Measurements from ENCODE around the gene MLST8. TPM values are rescaled to one million over a fixed set of nuclear protein-coding genes. Genes with fewer than 3 reads are reported as not detected.

The MLST8 gene
- total RNA-seq, 1 experiment from 2014 or later: 26.5 TPM

DNA sequence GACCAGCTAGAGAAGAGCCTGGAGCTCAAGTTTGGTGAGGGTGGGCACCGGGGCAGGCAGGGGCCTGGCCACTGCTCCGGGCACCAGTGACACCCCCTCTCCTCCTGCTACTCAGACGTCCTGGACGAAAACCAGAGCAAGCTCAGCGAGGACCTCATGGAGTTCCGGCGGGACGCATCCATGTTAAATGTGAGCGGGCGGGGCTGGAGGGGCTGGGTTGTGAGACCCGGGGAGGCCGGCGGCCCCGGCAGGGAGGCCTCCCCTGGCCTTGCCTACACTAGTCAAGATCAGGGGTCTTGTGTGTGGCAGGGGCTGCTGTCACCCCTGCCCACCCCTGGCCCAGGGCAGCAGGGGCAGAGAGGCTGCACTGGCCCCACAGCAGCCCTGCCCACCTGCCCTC lies 31.9 kb upstream of the MLST8 start:
- DNase-seq (ENCODE audit: low read depth): no peak

DNA sequence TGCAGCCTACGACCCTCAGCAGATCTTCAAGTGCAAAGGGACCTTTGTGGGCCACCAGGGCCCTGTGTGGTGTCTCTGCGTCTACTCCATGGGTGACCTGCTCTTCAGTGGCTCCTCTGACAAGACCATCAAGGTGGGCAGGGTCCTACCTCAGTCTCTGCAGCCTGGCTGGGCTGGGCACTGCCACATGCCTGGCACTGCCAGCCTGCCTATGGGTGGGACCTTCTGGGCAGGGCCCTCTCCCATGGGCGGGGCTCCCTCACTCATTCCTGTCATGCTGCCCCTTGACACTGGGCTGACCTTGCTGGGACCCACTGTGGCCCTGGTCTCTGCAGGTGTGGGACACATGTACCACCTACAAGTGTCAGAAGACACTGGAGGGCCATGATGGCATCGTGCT lies 31.3 kb upstream of the MLST8 start:
- DNase-seq (ENCODE audit: low read depth): no peak

DNA sequence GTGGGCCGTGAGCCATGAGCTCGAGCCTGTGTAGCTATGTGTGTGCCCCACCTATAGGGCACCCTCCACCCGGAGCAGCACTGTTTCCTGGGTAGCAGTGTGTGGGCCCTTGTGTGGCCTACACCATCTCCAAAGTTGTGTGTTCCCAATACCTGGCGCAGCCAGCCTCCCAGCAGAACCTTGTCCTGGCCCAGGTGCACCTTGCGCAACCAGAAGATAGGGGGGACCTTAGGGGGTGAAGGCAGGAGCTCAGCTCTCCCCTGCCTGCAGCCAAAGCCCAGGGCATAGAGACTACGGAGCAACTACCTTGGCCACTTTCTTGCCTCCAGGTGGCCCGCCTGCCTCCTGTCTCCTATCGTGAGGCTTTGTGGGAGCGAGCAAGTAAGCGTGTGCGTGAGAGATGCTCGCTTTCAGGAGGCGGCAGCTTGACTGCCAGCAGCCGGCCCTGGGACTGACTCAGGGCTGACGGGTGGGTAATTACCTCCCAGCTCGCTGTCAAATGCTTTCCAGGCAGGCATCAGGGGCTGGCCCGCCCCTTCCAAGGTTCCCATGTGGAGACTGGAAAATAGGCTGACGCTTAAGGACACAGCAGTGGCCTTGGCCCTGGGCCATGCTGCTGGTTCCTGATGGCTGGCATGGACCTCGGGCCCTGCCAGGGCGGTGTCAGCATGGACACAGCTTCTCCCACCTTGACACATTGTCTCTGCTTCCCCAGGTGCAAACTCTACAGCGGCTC lies 30.7 kb upstream of the MLST8 start:
- no peak for DNase-seq (ENCODE audit: low read depth)

DNA sequence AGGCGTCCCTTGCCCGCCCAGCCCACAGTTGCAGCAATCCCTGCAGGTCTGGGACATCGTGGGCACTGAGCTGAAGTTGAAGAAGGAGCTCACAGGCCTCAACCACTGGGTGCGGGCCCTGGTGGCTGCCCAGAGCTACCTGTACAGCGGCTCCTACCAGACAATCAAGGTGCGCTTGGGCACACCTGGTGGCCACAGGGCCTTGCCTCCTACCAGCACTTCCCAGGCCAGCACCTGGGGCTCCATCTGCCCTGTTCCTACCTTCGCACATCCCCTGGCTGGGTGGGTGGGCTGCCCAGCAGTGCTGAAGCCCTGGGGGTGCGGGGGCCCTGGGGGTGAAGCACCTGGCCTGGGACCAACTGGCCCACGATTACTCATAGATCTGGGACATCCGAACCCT lies 29.8 kb upstream of the MLST8 start:
- no peak for DNase-seq (ENCODE audit: low read depth)

DNA sequence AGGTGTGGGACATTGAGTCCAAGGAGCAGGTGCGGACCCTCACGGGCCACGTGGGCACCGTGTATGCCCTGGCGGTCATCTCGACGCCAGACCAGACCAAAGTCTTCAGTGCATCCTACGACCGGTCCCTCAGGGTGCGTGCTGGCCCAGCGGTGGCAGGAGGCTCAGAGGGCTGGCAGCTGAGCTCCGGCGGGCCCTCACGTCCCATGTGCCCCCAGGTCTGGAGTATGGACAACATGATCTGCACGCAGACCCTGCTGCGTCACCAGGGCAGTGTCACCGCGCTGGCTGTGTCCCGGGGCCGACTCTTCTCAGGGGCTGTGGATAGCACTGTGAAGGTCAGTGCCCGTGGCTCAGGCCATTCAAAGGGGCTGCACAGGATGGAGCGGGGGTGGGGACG lies 29.2 kb upstream of the MLST8 start:
- DNase-seq (ENCODE audit: low read depth): no peak

DNA sequence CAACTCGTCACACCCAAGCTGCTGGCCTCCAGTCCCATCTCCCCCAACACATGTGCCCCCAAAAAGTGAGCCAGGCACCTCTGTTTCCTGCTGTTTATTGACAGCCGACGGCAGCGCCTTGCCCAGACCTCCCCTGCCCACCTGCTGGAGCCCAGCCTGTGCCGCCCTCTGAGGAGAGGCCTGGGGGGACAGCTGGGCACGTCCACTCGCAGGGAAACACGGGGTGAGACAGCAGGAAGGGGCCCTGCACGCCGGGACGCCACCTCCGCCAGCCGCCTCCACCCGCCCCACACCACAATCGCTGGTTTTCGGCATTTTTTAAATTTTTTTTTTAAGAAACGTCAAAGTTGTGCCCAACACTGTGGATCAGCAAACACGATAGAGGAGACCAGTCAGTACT lies 28.2 kb upstream of the MLST8 start:
- DNase-seq (ENCODE audit: low read depth): no peak

DNA sequence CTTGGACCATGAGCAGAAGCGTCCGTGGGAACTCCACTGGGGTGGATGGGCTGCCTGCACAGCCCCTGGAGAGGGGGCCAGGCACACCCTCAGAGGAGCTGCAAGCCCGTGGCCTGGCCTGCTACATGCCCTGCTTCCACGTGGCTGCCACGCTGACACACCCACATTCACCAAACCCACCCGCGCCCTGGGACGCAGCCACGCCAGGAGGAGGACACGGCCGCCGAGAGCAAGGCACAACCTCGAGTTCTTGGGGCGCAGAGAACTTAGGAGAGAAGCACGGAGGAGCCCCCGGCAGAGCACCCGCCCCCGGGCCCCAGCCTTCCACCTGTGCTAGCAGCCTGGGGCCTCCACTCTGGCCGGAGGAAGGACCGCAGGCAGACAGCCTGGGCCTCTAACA lies 27.7 kb upstream of the MLST8 start:
- no peak for DNase-seq (ENCODE audit: low read depth)

DNA sequence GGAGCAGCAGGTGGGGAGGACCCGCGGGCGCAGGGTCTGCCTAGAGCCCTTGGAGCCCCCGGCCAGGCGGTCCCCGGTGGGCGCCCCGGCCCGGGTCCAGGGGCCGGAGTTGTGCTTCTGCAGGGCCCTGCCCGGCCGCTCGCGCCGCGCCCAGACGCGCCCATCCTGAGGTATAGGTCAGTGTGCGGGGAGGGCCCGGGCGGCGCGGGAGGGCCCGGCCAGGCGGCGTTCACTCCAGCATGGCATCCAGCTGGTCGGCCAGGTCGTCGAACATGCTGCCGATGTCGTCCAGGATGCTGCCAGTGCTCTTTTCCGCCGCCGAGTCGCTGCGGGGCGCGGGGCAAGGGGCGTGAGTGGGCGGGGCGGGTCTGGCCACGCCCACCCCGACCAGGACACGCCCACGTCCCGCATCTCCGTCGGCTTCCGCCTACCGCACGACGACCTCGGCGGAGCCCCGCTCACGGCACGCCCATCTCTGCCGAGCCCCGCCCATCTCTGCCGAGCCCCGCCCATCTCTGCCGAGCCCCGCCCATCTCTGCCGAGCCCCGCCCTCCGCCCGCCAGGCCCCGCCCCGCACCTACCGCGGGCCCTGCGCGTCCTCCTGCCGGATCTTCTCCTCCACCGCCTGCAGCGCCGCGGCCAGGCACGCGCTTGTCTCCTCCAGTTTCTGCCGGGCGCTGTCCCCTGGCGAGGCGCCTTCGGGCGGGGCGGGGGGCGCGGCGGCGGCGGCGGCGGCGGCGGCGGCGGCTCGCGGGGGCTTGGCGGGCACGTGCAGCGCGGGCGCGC lies 26.7 kb upstream of the MLST8 start:
- no peak for DNase-seq (ENCODE audit: low read depth)

DNA sequence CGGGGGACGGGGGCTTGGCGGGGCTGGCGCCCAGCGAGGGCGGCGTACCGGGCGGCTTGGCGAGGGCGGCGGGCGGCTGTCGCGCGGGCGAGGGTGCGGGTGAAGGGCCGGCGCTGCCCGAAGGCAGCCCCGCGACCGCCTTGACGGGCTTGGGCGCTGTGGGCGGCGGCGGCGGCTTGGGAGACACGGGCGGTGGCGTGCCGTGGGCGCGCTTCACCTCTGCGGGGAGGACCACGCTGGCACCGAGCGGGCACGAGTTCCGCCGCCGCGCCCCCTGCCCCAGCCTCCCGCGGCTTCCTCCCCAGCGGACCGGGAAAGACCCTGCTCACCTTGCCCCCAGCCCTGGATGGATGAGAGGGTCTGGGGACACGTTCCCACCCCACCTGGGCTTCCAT lies 26.1 kb upstream of the MLST8 start:
- no peak for DNase-seq (ENCODE audit: low read depth)

DNA sequence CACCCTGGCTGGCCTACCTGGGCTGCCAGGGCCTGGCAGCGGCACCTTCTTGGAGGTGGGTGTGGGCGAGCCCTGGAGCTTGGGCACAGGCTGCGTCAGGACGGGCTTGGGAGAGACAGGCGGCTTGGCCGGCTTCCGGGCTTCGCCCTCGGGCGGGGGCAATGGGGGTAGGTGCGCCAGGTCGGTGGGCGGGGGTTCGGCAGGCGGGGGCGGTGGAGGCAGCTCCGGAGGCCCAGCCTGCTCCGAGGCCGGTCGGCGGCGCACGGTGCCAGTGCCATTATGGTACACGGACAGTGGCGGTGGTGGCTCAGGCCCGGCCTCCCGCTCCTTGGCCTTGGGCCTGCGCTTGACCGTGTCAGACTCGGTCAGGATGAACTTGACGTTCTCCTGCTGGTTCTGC lies 25.7 kb upstream of the MLST8 start:
- no peak for DNase-seq (ENCODE audit: low read depth)

DNA sequence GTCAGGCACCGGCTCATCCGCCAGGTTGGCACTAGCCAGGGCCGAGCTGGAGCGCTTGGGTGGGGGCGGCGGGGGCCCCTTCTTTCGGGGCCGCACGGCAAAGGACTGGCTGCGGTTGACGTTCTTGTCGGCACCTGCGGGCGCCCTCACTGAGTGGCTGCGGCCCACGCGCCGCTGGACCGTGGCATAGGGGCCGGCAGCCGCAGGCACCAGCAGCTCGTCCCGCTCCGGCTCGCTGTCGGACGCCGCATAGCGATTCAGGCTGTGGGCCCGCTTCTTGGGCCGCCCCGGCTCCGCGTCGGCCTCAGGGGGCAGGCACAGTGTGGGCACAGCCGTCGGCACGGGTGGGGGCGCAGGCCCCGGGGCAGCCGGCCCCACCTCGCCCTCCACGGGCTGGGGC lies 24.8 kb upstream of the MLST8 start:
- no peak for DNase-seq (ENCODE audit: low read depth)

DNA sequence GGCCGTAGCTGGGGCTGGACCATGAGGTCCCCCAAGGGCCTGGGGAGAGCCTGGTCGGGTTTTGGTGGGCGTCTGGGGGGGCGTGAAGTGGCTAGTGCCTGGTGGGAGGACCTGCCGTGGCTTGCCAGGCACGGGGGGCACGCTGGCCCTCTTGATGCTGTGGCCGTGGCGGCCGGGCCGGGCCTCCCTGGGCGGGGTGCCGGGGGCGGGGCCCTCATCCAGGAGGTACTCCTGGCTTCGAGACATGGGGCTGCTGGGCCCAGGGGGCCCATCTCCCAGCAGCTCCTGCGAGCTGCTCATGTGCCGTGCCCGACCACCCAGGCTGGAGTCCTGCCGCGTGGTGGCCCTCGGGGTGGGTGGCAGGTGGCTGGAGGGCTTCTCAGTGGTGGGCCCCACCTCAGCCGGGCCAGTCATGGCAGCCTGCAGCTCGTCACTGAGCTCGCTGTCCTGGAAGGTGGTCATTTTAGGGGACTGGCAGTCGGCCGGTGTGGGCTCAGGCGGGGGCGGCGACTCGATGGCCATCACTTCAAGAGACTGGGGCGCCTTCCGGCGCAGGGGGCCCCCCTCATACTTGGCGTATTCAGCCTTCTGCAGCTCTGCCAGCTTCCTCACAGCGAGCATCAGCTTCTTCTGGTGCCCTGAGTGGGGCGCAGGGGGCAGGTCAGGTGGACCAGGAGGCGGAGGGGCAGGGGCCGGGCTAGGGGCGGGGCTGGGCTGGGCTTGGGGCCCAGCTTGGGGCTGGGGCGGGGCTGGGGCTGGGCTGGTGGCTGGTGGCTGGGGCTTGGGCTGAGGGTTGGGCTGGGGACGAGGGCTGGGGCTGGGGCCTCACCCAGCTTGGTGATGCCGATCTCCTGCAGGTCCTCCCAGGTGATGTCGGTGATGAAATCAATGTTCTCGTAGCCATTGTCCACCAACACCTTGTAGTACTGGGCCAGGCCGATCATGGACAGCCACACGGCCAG lies 24.0 kb upstream of the MLST8 start:
- no peak for DNase-seq (ENCODE audit: low read depth)

DNA sequence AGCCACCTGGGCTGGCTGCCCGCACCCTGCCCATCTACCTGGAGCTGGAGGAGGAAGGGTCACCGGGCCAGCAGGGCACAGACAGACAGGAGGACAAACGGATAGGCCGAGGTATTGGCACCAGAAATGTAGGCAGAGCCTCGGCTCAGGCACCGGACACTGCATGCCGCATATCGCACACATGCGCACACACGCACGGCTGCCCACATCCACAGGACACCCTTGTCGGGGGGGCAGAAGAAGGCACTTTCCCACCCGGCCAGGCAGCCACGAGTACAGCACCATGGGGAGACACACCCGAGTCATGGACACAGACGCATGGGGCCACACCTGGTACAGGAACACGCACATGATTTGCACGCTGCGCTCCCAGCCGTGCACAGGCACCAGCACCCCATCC lies 23.3 kb upstream of the MLST8 start:
- DNase-seq (ENCODE audit: low read depth): no peak

DNA sequence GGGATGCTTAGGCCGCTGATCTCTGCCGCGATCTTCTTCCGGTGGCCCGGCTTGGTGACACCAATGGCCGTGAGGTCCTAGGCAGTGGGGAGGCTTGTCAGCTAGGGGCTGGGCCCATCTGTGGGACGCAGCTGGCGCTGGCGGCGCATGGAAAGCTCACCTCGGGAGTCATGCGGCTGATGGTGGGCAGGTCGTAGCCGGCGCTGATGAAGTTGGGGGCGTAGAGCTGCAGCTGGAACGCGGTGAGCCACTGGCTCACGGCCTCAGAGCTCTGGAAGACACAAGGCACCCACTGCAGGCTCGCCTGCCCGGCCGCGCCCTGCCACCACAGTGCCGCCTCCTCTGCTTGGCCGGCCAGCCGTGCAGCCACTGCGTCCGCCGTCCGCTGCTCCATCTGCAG lies 21.6 kb upstream of the MLST8 start:
- DNase-seq (ENCODE audit: low read depth): no peak

DNA sequence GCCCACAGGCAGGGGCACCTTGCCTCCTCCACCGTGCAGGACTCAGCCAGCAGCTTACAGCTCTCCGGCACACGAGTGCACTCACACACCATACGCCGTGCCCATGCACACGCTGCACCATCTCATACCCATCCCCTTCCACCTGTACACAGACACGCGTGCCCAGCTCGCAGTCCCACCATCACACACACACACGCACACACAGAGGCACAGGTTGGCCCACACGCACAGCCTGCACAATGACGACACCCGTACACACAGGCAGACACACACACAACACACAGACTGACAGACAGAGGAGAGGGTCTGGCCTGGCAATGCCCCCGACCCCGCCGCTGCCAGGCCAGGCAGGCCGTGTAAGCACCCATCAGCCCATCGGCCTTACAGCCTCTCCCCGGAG lies 20.9 kb upstream of the MLST8 start:
- no peak for DNase-seq (ENCODE audit: low read depth)

DNA sequence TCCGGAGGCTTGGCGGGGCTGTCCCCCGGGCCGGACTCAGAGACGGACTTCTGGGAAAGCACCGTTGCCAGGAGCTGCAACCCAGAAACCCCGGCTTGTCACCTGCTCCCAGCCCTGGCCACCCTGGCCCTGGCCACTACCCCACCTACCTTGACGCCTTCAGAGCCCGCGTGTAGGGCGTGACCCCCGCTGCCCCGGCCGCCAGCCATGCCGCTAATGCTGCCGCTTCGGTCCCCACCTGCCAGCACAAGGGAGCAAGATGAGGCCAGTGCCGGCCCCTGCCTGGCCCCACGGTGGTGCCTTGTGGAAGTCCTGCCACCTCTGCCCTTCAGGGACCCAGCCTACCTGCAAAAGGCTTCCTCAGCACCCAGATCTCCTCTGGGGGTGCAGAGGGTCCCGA lies 20.3 kb upstream of the MLST8 start:
- no peak for DNase-seq (ENCODE audit: low read depth)

DNA sequence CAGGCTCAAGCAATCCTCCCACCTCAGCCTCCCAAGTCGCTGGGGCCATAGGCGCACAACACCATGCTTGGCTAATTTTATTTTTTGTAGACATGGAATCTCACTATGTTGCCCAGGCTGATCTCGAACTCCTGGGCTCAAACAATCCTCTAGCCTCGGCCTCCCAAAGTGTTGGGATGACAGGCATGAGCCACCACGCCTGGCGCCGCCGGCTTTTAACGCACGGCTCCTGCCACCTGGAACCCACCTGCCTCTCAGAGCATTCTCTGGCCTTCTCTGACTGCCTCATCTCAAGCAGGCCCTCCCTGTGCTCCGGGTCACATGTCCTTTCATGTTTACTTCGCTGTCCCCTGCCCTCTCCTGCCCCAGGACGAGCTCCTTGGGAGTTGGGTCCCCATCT lies 19.2 kb upstream of the MLST8 start:
- no peak for DNase-seq (ENCODE audit: low read depth)

DNA sequence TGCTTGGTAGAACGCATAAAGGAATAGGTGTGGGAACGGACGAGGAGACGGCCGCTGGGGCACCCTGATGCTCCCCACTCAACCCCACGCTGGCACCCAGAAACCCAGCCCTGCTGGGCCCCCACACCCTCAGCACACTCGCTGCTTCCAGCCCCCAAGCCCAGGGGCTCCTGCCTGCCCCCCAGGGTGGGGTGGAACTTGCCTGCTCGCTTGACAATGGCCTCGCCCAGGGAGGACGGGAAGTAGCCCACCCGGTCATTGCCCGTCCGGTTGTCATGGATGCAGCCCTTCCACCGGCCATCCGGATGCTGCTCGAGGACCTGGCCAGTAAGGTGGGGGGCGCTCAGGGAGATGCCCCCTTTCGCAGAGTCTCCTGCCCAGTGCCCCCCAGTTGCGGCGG lies 18.7 kb upstream of the MLST8 start:
- DNase-seq (ENCODE audit: low read depth): no peak

DNA sequence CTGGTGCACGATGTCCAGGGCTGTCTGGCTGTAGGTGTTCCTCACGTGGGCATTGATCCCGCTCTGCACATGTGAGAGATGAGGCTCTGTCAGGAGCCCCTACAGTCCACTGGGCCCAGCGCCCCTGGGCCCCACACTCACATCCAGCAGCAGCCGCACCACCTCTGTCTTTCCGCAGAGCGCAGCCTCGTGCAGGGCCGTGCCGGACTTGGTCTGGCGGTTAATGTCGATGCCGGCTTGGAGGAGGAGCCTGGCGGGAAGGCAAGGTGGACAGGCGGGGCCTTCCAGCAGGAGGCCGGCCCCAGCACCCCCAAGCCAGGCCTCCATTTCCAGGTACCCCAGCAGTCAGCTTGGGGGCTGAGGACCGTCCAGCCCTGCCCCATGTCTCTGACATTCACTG lies 18.0 kb upstream of the MLST8 start:
- no peak for DNase-seq (ENCODE audit: low read depth)

DNA sequence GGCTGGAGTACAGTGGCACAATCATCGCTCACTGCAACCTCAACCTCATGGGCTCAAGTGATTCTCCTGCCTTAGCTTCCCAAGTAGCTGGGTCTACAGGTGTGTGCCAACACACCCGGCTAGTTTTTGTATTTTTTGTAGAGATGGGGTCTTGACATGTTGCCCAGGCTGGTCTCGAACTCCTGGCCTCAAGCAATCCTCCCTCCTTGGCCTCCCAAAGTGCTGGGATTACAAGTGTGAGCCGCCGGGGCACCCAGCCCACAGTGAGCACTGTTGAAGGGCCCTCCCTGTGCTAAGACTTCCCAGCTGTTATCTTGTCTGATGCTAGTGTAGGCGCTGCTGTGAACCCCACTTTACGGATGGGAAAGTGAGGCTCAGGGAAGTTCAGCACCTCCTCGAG lies 16.9 kb upstream of the MLST8 start:
- no peak for DNase-seq (ENCODE audit: low read depth)

DNA sequence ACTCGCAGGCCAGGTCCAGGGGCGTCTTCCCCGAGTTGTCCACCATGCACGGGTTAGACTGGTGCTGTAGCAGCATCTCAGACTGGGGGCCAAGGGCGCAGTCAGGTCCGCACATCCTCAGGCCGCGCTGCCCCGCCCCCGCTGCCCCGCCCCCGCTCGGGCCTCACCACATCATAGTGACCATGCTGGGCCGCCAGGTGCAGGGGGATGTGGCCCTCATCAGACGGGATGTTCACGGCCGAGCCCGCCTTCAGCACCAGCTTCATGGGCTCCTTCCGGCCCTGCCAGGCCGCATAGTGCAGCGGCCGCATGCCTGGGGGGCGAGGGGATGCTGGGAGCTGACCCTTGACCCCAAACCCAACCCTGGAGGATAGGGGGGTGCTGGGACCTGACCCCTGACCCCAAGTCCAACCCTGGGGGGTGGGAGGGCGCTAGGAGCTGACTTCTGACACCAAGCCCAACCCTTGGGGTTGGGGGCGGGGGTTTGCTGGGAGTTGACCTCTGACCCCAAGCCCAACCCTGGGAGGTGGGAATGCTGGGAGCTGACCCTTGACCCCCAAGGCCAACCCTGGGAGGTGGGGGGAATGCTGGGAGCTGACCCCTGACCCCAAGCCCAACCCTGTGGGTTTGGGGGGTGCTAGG lies 15.9 kb upstream of the MLST8 start:
- no peak for DNase-seq (ENCODE audit: low read depth)

Data from M059J (cell line).